ENCODE data around the gene CAMTA1. TPM values are rescaled to one million over a fixed set of nuclear protein-coding genes. Genes with fewer than 3 reads are reported as not detected.

The CAMTA1 gene
- total and polyA plus RNA-seq, 3 experiments from 2014 or later = 60.2 to 79.0 (median 61.7) TPM

DNA sequence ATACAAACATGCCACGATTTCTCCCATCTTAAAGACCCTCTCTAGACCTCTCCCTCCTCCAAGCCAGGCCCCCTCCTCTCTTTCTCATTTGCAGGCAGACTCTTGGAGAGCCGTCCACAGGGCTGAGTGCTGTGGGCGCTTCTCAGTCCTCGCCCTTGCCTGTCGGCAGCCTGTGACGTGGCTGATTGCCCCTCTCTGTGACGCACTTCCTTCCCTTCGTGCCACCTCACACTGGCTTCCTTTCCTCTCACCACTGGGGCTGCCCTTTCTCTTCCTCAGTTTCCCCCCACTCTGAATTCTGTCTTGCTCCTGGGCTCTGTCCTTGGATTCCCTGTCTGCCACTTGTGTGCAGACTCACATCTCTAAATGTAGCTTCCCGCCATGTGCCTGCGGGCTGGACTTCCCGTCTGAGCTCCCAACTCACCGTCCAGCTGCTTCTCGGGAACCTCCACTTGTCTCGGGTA is 227.2 kb downstream of the CAMTA1 start:
- Mint-ChIP-seq H3K4me3 (no peak overlapping the region), H3K36me3 (no peaks in the 10 kb centered on the region), H3K4me1 (no peaks in the 10 kb centered on the region), H3K9me3 (no peaks in the 10 kb centered on the region), H3K27ac (no peak overlapping the region), H3K27me3 (peaks cover 12 to 17% of the 10 kb centered on the region in 2 donors)
- ChIA-PET CTCF (no interaction called here), POLR2A (no interaction called here)
- Histone ChIP-seq H3K27me3 (ENCODE audit: insufficient read depth, low read length, poor library complexity, severe bottlenecking) (peaks cover 3% of the 10 kb centered on the region), H3K27ac (ENCODE audit: low read depth, low read length) (no peak overlapping the region), H3K4me3 (ENCODE audit: low read length) (no peak overlapping the region), H3K9me3 (ENCODE audit: low read length) (no peaks in the 10 kb centered on the region), H3K4me1 (ENCODE audit: insufficient read depth, low read length) (no peaks in the 10 kb centered on the region), H3K36me3 (ENCODE audit: insufficient read depth, low read length) (no peaks in the 10 kb centered on the region)
- no peak for DNase-seq

DNA sequence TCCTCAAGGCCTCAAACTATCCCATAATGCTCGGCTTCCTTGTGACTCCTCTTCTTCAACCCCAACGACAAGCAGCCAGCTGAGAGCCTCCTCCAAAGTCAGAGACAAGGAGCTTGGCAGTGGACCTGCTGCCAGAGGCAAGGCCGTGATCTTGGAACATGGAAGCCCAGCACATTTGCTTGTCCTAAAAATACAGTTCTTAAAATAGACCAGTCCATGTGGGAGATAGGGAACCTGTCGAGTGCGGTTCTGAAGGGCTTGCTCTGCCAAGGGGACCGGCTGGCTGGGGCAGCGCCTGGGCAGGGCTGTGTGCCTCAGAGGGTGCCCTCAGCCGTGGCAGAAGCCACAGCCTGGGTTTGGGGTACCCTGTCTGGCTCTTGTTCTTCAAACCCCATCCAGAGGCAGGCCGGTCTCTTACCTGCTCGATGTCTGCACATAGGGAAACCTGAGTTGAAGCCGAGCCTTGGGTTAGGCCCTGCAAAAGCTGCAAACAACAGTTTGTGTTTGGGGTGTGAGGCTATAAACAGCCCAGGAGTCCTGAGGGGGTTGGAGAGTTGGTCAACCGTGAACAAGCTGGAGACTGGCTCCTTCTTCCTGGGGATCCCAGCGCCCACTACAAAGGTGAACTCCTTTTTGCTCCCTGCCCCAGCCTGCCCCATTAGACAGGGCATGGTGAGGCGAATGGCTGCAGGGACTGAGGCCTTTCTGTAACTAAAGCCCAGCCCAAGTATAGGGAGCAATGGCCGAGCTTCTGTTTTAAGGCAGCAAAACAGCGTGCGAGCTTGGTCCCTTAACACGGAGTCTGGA is 228.8 kb downstream of the CAMTA1 start:
- Histone ChIP-seq H3K27me3 (ENCODE audit: insufficient read depth, low read length, poor library complexity, severe bottlenecking) (peaks cover 3% of the 10 kb centered on the region), H3K27ac (ENCODE audit: low read depth, low read length) (no peak overlapping the region), H3K36me3 (ENCODE audit: insufficient read depth, low read length) (no peaks in the 10 kb centered on the region), H3K4me1 (ENCODE audit: insufficient read depth, low read length) (no peaks in the 10 kb centered on the region), H3K9me3 (ENCODE audit: low read length) (no peaks in the 10 kb centered on the region), H3K4me3 (ENCODE audit: low read length) (no peak overlapping the region)
- Mint-ChIP-seq H3K27me3 (peaks cover 13 to 19% of the 10 kb centered on the region in 2 donors), H3K4me3 (no peak overlapping the region), H3K27ac (no peak overlapping the region), H3K9me3 (no peaks in the 10 kb centered on the region), H3K36me3 (no peaks in the 10 kb centered on the region), H3K4me1 (no peaks in the 10 kb centered on the region)
- POLR2A ChIA-PET = no interaction called here
- no peak for DNase-seq
- CTCF ChIA-PET = interaction anchor here (1.2 kb wide), 1 partner anchor 29 kb away, joined by 3 read pairs; no protein-coding TSS in a partner anchor

DNA sequence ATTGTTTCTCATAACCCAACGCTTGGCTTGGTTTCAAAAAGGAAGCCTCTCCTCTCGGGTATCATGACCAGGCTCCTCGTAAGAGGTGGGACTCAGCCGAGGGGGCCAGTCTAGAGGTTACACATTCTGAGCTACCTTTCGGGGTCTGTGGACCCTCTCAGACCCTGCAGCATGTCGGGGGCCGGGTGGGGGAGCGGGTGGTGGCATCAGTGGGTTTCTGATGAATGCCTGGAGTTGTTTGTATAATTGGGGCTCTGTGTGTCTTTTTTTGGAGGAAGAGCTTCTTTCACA is 229.3 kb downstream of the CAMTA1 start:
- no peaks in the 10 kb centered on the region for H3K9me3 ChIP-seq (ENCODE audit: low read length)
- POLR2A ChIA-PET = no interaction called here
- Mint-ChIP-seq H3K27me3 (peaks cover 13 to 21% of the 10 kb centered on the region in 2 donors), H3K4me3 (no peak overlapping the region), H3K4me1 (no peaks in the 10 kb centered on the region), H3K27ac (no peak overlapping the region), H3K9me3 (no peaks in the 10 kb centered on the region), H3K36me3 (no peaks in the 10 kb centered on the region)
- CTCF ChIA-PET = interaction anchor here (1.2 kb wide), 1 partner anchor 28 kb away, joined by 3 read pairs; no protein-coding TSS in a partner anchor
- H3K36me3 ChIP-seq (ENCODE audit: insufficient read depth, low read length) = no peaks in the 10 kb centered on the region
- H3K4me3 ChIP-seq (ENCODE audit: low read length) = no peak overlapping the region
- no peak overlapping the region for H3K27ac ChIP-seq (ENCODE audit: low read depth, low read length)
- H3K4me1 ChIP-seq (ENCODE audit: insufficient read depth, low read length) = no peaks in the 10 kb centered on the region
- no peak for DNase-seq
- H3K27me3 ChIP-seq (ENCODE audit: insufficient read depth, low read length, poor library complexity, severe bottlenecking) = peaks cover 3% of the 10 kb centered on the region

DNA sequence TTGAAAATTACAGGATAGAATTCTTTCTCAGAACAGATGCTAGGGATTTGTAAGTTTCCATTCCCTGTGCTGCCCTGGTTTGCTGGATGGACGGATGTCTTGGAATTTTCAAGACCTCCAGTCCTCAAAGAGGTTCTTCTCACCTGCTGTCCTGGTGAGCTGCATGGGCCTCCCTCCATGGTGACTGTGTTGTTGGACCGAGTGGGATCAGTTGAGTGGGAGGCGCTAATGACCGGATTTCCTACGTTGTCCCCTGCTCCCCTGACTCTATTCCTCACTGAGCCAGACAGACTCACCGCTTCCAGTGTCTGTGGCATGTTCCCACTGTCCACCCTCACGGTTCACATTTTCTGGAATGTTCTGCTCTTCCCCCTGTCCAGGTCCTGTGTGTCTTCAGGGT is 229.8 kb downstream of the CAMTA1 start:
- Mint-ChIP-seq H3K9me3 (no peaks in the 10 kb centered on the region), H3K4me1 (no peaks in the 10 kb centered on the region), H3K27ac (no peak overlapping the region), H3K36me3 (no peaks in the 10 kb centered on the region), H3K27me3 (peaks cover 13 to 21% of the 10 kb centered on the region in 2 donors), H3K4me3 (no peak overlapping the region)
- Histone ChIP-seq H3K4me1 (ENCODE audit: insufficient read depth, low read length) (no peaks in the 10 kb centered on the region), H3K27me3 (ENCODE audit: insufficient read depth, low read length, poor library complexity, severe bottlenecking) (peaks cover 3% of the 10 kb centered on the region), H3K9me3 (ENCODE audit: low read length) (no peaks in the 10 kb centered on the region), H3K27ac (ENCODE audit: low read depth, low read length) (no peak overlapping the region), H3K36me3 (ENCODE audit: insufficient read depth, low read length) (no peaks in the 10 kb centered on the region), H3K4me3 (ENCODE audit: low read length) (no peak overlapping the region)
- POLR2A ChIA-PET = no interaction called here
- CTCF ChIA-PET = interaction anchor here (1.2 kb wide), 1 partner anchor 28 kb away, joined by 3 read pairs; no protein-coding TSS in a partner anchor
- no peak for DNase-seq

DNA sequence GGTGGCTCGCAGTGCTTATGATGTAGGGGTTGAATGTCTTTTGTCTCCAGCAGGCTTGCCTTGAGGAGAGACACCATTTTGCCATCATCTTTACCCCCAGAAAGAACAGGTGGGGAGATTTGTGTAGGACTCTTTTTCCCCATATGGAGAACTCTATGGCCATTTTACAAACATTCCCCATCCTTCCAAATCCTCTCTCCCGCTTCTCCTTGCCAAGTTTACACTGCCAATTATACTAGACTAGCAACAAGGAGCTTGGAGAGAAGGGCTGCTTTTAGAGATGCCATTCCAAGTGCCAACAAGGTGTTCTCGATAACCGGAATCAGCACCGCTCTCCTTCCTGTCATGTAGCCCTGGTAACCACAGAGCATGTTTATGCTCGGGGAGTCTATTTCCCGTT is 233.1 kb downstream of the CAMTA1 start:
- Mint-ChIP-seq H3K9me3 (no peaks in the 10 kb centered on the region), H3K4me1 (no peaks in the 10 kb centered on the region), H3K4me3 (no peak overlapping the region), H3K27ac (no peak overlapping the region), H3K27me3 (peaks cover 13 to 31% of the 10 kb centered on the region in 2 donors), H3K36me3 (no peaks in the 10 kb centered on the region)
- no peaks in the 10 kb centered on the region for H3K9me3 ChIP-seq (ENCODE audit: low read length)
- POLR2A ChIA-PET = no interaction called here
- no peaks in the 10 kb centered on the region for H3K4me1 ChIP-seq (ENCODE audit: insufficient read depth, low read length)
- no peaks in the 10 kb centered on the region for H3K36me3 ChIP-seq (ENCODE audit: insufficient read depth, low read length)
- no peak overlapping the region for H3K27ac ChIP-seq (ENCODE audit: low read depth, low read length)
- peaks cover 3% of the 10 kb centered on the region for H3K27me3 ChIP-seq (ENCODE audit: insufficient read depth, low read length, poor library complexity, severe bottlenecking)
- DNase-seq = no peak
- CTCF ChIA-PET = no interaction called here
- no peak overlapping the region for H3K4me3 ChIP-seq (ENCODE audit: low read length)

DNA sequence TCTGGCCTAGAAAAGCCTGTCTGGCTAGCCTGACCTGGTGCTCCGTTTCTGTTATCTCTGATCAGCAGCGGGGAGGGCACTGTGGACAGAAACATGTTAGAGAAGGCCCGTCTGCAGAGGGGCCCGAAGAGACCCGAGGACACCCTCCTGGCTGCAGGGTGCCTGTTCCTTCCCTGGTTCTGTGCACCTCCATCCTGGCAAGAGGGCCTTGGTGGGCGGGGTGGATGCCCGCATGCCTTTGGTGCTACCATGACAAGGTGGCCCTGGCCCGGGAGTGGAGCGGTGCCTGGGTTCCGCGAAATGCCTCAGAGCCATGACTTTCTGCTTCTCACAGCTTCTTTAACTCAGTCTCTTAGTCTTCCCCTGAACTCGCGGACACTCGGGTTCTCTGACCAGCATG is 233.6 kb downstream of the CAMTA1 start:
- Histone ChIP-seq H3K4me1 (ENCODE audit: insufficient read depth, low read length) (no peaks in the 10 kb centered on the region), H3K4me3 (ENCODE audit: low read length) (no peak overlapping the region), H3K9me3 (ENCODE audit: low read length) (no peaks in the 10 kb centered on the region), H3K27me3 (ENCODE audit: insufficient read depth, low read length, poor library complexity, severe bottlenecking) (peaks cover 3% of the 10 kb centered on the region), H3K27ac (ENCODE audit: low read depth, low read length) (no peak overlapping the region), H3K36me3 (ENCODE audit: insufficient read depth, low read length) (no peaks in the 10 kb centered on the region)
- POLR2A ChIA-PET = no interaction called here
- no peak overlapping the region for H3K27ac Mint-ChIP-seq
- no peaks in the 10 kb centered on the region for H3K9me3 Mint-ChIP-seq
- peaks cover 13 to 29% of the 10 kb centered on the region in 2 donors for H3K27me3 Mint-ChIP-seq
- no peak for DNase-seq
- CTCF ChIA-PET = no interaction called here
- no peaks in the 10 kb centered on the region for H3K4me1 Mint-ChIP-seq
- H3K4me3 Mint-ChIP-seq = no peak overlapping the region
- no peaks in the 10 kb centered on the region for H3K36me3 Mint-ChIP-seq

DNA sequence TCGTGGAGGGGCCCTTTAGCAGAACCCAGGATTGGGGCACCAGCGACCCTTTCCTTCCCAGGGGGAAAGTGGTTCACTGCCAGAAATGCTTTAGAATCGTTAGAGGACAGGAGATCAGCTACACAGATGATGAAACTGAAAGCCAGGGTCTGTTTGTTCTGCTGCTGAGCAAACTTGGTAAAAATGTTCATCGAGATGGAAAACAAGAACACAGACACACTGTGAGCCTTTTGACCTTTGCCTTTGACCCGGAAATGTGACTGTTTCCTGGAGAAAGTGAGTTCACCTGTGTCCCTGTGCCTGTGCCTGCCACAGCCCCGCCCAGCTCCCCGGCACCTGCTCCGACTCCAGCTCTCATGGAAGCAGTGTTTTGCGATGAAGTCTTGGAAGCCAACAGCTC is 234.3 kb downstream of the CAMTA1 start:
- Histone ChIP-seq H3K4me1 (ENCODE audit: insufficient read depth, low read length) (no peaks in the 10 kb centered on the region), H3K36me3 (ENCODE audit: insufficient read depth, low read length) (no peaks in the 10 kb centered on the region), H3K27me3 (ENCODE audit: insufficient read depth, low read length, poor library complexity, severe bottlenecking) (peaks cover 3% of the 10 kb centered on the region), H3K4me3 (ENCODE audit: low read length) (no peak overlapping the region), H3K27ac (ENCODE audit: low read depth, low read length) (no peak overlapping the region), H3K9me3 (ENCODE audit: low read length) (no peaks in the 10 kb centered on the region)
- Mint-ChIP-seq H3K27me3 (peaks cover 13 to 29% of the 10 kb centered on the region in 2 donors), H3K4me3 (no peak overlapping the region), H3K27ac (no peak overlapping the region), H3K4me1 (no peaks in the 10 kb centered on the region), H3K36me3 (no peaks in the 10 kb centered on the region), H3K9me3 (no peaks in the 10 kb centered on the region)
- ChIA-PET CTCF (no interaction called here), POLR2A (no interaction called here)
- no peak for DNase-seq

DNA sequence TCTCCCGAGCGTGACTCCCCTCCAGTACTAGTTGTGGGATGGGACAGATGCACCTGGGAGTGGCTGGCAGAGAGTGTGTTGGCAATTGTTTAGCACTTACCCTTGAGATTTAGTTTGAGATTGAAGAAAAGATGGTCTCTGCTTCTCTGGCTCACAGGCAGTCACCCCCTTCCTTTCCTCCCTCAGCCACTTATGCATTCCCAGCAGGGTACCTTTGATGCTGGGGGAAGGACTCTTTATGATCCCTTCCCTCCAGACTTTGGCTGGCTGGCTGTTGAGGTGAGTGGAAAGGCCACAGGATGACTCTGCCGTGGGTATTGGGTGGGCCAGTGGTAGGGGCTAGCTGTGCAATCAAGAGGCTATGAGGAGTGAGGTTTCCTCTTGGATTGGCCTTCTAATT is 236.8 kb downstream of the CAMTA1 start:
- H3K4me1 Mint-ChIP-seq = no peaks in the 10 kb centered on the region
- H3K27ac Mint-ChIP-seq = no peak overlapping the region
- H3K4me3 Mint-ChIP-seq = no peak overlapping the region
- Histone ChIP-seq H3K4me3 (ENCODE audit: low read length) (no peak overlapping the region), H3K36me3 (ENCODE audit: insufficient read depth, low read length) (no peaks in the 10 kb centered on the region), H3K9me3 (ENCODE audit: low read length) (no peaks in the 10 kb centered on the region), H3K27me3 (ENCODE audit: insufficient read depth, low read length, poor library complexity, severe bottlenecking) (no peaks in the 10 kb centered on the region), H3K27ac (ENCODE audit: low read depth, low read length) (no peak overlapping the region), H3K4me1 (ENCODE audit: insufficient read depth, low read length) (no peaks in the 10 kb centered on the region)
- H3K27me3 Mint-ChIP-seq = peaks cover 12 to 21% of the 10 kb centered on the region in 2 donors
- H3K9me3 Mint-ChIP-seq = no peaks in the 10 kb centered on the region
- ChIA-PET CTCF (no interaction called here), POLR2A (no interaction called here)
- DNase-seq = no peak
- no peaks in the 10 kb centered on the region for H3K36me3 Mint-ChIP-seq

All from CD8-positive, alpha-beta memory T cell (primary cell).